Activated B cell treated with CpG ODN at 0.5 μM for 24 hours (primary cell): ENCODE data around the gene RBMS3. TPM values are rescaled to one million over a fixed set of nuclear protein-coding genes. Genes with fewer than 3 reads are reported as not detected.

ENCODE experiments used
- ATAC-seq: fragments of 200-7000 bp; cut with Tn5 transposase; one replicate; pipeline ENCODE4 v1.10.0; 2021; ENCODE audit warnings: low read depth, mild to moderate bottlenecking, moderate library complexity
- CTCF ChIA-PET: fragments of 350-600 bp; sonication (Branson Sonifier 250); formaldehyde crosslinking; loops from one replicate; lab custom pipeline; 2021; ENCODE audit warnings: antibody characterized with exemption; lab: Charles Lee
- POLR2A ChIA-PET: fragments of 350-600 bp; sonication (Branson Sonifier 250); formaldehyde crosslinking; loops from one replicate; lab custom pipeline; 2021; ENCODE audit warnings: antibody characterized with exemption; lab: Charles Lee
- DNase-seq: peaks from one replicate; pipeline ENCODE4 v3.0.0; 2022
- H3K27ac Mint-ChIP-seq: one replicate; pipeline ENCODE4 v1.8.0; 2020; ENCODE audit warnings: mixed read lengths
- H3K27me3 Mint-ChIP-seq: one replicate; pipeline ENCODE4 v1.8.0; 2021; ENCODE audit warnings: mixed read lengths
- H3K36me3 Mint-ChIP-seq: one replicate; pipeline ENCODE4 v1.8.0; 2021; ENCODE audit warnings: low read depth, mixed read lengths
- H3K4me1 Mint-ChIP-seq: one replicate; pipeline ENCODE4 v1.8.0; 2021; ENCODE audit warnings: mixed read lengths
- H3K4me3 Mint-ChIP-seq: one replicate; pipeline ENCODE4 v1.8.0; 2020; ENCODE audit warnings: mild to moderate bottlenecking, mixed read lengths
- H3K9me3 Mint-ChIP-seq: one replicate; pipeline ENCODE4 v1.8.0; 2020; ENCODE audit warnings: mixed read lengths
- intact Hi-C: fragments of 100-400 bp; cut with micrococcal nuclease; formaldehyde crosslinking; loops from one replicate; pipeline ENCODE4 v1.15.1; 2024
- total RNA-seq: library from RNA; stranded (reverse); gene quantifications from 2 replicates; pipeline ENCODE4 v1.2.3, GENCODE V29; 2022
- TF ChIP-seq, protein P1 (sequence below): fragments of 200-600 bp; IDR thresholded peaks from one replicate; pipeline ENCODE4 v1.8.0; 2022; ENCODE audit warnings: antibody characterized with exemption, mild to moderate bottlenecking

The RBMS3 gene
- total RNA-seq, 1 donor from 2014 or later, result 0.31 TPM

- Mint-ChIP-seq H3K27ac (no peak overlapping the region), H3K4me3 (no peak overlapping the region), H3K27me3 (no peaks in the 10 kb centered on the region), H3K36me3 (no peaks in the 10 kb centered on the region), H3K4me1 (no peaks in the 10 kb centered on the region), H3K9me3 (peaks cover 1% of the 10 kb centered on the region)
- CTCF ChIA-PET, result no interaction called here
- POLR2A ChIA-PET, result no interaction called here
- DNase-seq (no peak), ATAC-seq (no peak)
- intact Hi-C loops, result no loop called here
- TF ChIP-seq, protein P1, sequence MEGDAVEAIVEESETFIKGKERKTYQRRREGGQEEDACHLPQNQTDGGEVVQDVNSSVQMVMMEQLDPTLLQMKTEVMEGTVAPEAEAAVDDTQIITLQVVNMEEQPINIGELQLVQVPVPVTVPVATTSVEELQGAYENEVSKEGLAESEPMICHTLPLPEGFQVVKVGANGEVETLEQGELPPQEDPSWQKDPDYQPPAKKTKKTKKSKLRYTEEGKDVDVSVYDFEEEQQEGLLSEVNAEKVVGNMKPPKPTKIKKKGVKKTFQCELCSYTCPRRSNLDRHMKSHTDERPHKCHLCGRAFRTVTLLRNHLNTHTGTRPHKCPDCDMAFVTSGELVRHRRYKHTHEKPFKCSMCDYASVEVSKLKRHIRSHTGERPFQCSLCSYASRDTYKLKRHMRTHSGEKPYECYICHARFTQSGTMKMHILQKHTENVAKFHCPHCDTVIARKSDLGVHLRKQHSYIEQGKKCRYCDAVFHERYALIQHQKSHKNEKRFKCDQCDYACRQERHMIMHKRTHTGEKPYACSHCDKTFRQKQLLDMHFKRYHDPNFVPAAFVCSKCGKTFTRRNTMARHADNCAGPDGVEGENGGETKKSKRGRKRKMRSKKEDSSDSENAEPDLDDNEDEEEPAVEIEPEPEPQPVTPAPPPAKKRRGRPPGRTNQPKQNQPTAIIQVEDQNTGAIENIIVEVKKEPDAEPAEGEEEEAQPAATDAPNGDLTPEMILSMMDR, result no peak
Measured at GRCh38 chr3:29339016-29339833, 58.4 kb downstream of the RBMS3 start.

DNA sequence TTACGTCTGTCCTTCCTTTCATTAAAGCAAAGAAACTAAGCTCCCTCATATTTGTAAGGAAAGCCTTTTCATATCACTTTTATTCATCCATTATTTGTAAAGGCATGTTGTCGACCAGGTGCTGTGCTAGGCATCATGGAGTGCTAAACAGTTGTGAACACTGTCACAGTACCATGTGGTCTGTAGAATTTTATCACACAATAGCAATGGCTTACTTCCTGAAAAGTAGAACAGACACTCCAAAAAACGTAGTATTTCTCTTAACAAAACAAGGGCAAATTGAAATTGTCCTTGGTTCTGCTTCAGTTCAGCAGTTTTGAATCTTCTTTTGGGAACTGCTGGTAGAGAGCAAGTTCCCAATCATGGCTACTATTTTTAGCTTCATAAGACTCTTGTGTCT lies 63.3 kb downstream of the RBMS3 start:
- H3K27me3 Mint-ChIP-seq, result no peaks in the 10 kb centered on the region

DNA sequence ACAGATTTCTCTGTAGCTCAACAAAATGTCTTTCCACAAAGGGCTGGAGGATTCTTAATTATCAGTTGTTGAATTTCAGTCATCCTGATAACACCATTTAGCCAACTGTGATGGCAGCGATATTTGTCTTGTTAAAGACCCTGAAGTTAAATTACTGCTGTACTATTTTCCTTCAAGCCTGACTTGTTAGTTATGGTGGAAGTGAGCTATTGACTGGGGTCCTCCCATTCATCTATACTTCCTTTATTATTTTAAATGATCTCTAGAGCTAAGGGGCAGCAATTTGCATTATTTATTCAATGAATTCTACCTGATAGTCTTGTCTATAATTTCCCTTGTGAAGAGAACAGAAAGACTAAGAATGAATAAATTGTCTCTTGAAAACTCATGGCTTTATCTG lies 64.1 kb downstream of the RBMS3 start:
- no peaks in the 10 kb centered on the region for H3K27me3 Mint-ChIP-seq
- intact Hi-C loops, result no loop called here
- no peaks in the 10 kb centered on the region for H3K36me3 Mint-ChIP-seq
- no peaks in the 10 kb centered on the region for H3K9me3 Mint-ChIP-seq
- ChIA-PET POLR2A (no interaction called here), CTCF (no interaction called here)
- no peak overlapping the region for H3K27ac Mint-ChIP-seq
- H3K4me3 Mint-ChIP-seq, result no peak overlapping the region
- ATAC-seq (no peak), DNase-seq (no peak)
- H3K4me1 Mint-ChIP-seq, result no peaks in the 10 kb centered on the region
- TF ChIP-seq, protein P1, result no peak

More for the DNA sequence above, 63.3 kb downstream of the RBMS3 start:
- Mint-ChIP-seq H3K4me3 (no peak overlapping the region), H3K27ac (no peak overlapping the region), H3K36me3 (no peaks in the 10 kb centered on the region), H3K4me1 (no peaks in the 10 kb centered on the region), H3K9me3 (no peaks in the 10 kb centered on the region)
- DNase-seq, result no peak
- no peak for ATAC-seq
- TF ChIP-seq, protein P1, result no peak
- POLR2A ChIA-PET, result no interaction called here
- CTCF ChIA-PET, result no interaction called here
- intact Hi-C loops, result no loop called here

DNA sequence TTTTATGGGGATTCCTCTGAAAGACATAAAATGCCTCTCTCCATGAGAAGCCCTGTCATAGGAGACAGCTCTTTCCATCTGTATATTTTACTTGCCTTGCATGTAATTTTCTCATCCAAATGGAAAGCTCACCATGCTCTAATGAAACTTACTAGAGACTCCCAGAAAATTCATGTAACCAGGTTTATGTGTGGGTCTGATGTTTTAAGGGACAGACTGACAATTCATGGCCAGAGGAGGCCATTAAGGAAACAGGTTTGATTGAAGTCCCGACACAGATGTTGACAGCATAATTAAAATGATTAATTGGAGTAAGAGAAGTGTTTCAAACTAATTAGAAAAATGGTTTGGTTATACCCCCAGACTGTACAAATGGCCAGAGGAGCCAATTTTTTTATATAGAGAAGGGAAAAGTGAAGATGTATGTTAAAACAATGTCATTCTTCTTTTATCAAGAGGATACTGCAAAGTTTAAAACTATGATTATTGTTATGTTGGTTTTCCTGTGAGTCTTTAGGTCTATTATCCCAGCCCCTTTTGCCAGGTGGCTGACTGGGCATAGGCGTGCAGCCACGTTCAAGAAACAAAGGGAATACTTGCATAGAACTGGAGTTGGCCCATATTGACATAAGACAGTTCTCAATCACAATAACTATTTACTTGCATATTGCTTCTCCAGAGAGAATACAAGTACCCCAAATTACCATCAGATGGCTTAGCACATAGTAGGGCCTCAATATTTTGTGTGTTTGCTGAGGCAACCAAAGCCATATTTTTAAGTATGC lies 64.8 kb downstream of the RBMS3 start:
- ChIA-PET POLR2A (no interaction called here), CTCF (no interaction called here)
- H3K4me3 Mint-ChIP-seq, result no peak overlapping the region
- H3K4me1 Mint-ChIP-seq, result no peaks in the 10 kb centered on the region
- H3K27me3 Mint-ChIP-seq, result no peaks in the 10 kb centered on the region
- no peak overlapping the region for H3K27ac Mint-ChIP-seq
- TF ChIP-seq, protein P1, result no peak
- ATAC-seq (no peak), DNase-seq (no peak)
- H3K36me3 Mint-ChIP-seq, result no peaks in the 10 kb centered on the region
- intact Hi-C loops, result no loop called here
- H3K9me3 Mint-ChIP-seq, result no peaks in the 10 kb centered on the region

DNA sequence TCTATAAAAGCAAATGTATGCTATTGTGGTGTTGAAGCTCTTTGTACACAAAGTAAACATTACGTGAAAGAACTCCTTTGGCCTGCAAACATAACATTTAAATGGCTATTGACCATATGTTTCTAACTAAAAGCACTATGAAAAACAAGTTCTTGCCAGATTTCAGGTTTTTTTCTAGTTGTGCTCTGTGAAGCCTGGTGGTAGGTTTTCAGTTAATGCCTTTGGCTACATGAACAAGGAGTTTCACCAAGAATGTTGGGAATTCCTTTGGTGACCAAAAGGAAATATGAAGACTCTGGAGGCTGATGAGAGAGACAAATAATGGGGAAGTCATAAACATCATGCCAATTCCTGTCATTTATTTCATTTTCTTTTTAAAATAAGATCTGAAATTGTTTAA lies 66.0 kb downstream of the RBMS3 start:
- Mint-ChIP-seq H3K36me3 (no peaks in the 10 kb centered on the region), H3K27ac (no peak overlapping the region), H3K27me3 (no peaks in the 10 kb centered on the region), H3K4me1 (no peaks in the 10 kb centered on the region), H3K4me3 (no peak overlapping the region), H3K9me3 (no peaks in the 10 kb centered on the region)
- ChIA-PET POLR2A (no interaction called here), CTCF (no interaction called here)
- DNase-seq (no peak), ATAC-seq (no peak)
- TF ChIP-seq, protein P1, result no peak
- intact Hi-C loops, result no loop called here
